Esophagus muscularis mucosa (tissue), 3 donors: ENCODE measurements around the gene ELANE.

Source experiments
- CTCF ChIP-seq, 3 experiments: fragments of 200-600 bp in 2 of 3; fragments of 450-650 bp in 1 of 3; sonication (generic) in 2 of 3; IDR thresholded peaks; one replicate each; pipeline ENCODE4 v1.5.1; 2017 to 2019; ENCODE audit warnings: antibody characterized with exemption in 3 of 3, mild to moderate bottlenecking in 2 of 3, moderate library complexity in 1 of 3
- POLR2A ChIP-seq: fragments of 450-650 bp; IDR thresholded peaks from one replicate; pipeline ENCODE4 v1.6.1; 2017; ENCODE audit warnings: antibody characterized with exemption, moderate library complexity, mild to moderate bottlenecking, low read depth
- POLR2AphosphoS5 ChIP-seq, 2 donors: sonication (generic); formaldehyde crosslinking; IDR thresholded peaks; one replicate each; pipeline ENCODE4 v1.6.1; 2017; ENCODE audit warnings: antibody characterized with exemption in 2 of 2

DNA sequence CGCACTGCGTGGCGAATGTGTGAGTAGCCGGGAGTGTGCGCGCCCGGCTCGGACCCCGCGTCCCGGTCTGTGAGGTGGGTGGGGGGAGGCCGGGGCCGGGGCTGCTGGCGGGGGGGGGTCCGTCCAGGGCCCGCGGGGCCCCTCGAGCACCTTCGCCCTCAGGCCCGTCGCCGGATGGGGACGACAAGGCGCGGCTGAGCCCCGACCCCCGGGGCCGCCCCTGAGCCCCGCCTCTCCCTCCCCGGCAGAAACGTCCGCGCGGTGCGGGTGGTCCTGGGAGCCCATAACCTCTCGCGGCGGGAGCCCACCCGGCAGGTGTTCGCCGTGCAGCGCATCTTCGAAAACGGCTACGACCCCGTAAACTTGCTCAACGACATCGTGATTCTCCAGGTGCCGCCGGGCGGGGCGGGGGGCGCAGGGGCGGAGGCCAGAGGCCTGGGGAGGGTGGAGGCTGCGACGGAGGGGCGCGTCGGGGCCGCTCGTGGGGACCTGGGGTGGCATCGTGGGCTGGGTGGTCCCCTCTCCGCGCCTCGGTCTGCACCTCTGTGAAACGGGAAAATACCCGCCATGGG is 997 bp downstream of the ELANE start:
- TF ChIP-seq CTCF (IDR thresholded peaks at IDR 0.05) (no peak), POLR2AphosphoS5 (IDR thresholded peaks at IDR 0.05) (no peak), POLR2A (no peak)
